OCI-LY3 (cell line): Measurements from ENCODE around the gene MYO5B.

Experiments
- H2AFZ ChIP-seq: fragments of 200-600, 300-600 bp; shearing (Covaris generic); 2 replicates; pipeline ENCODE4 v1.6.0; 2014; ENCODE audit warnings: antibody characterized with exemption, low read depth, low read length
- H3K27ac ChIP-seq: fragments of 200-600, 300-600 bp; sonication (generic); 2 replicates; pipeline ENCODE4 v1.5.1; 2014; ENCODE audit warnings: mild to moderate bottlenecking, low read length, moderate library complexity, mixed read lengths
- H3K27me3 ChIP-seq: fragments of 200-600, 300-600 bp; sonication (generic); 2 replicates; pipeline ENCODE4 v1.6.1; 2014; ENCODE audit warnings: low read depth, low read length, mixed read lengths
- H3K36me3 ChIP-seq: fragments of 200-600, 300-600 bp; sonication (generic); replicated peaks from 2 replicates; pipeline ENCODE3; 2014; ENCODE audit warnings: low read depth, low read length, mixed read lengths
- H3K4me1 ChIP-seq: fragments of 300-600, 200-600 bp; sonication (generic); 2 replicates; pipeline ENCODE4 v1.6.1; 2014; ENCODE audit warnings: low read length, mixed read lengths
- H3K4me2 ChIP-seq: fragments of 200-600, 300-600 bp; sonication (generic); 2 replicates; pipeline ENCODE4 v1.6.1; 2014; ENCODE audit warnings: low read length, mixed read lengths
- H3K4me3 ChIP-seq: fragments of 300-600, 200-600 bp; sonication (generic); 2 replicates; pipeline ENCODE4 v1.5.1; 2014; ENCODE audit warnings: antibody characterized with exemption, mild to moderate bottlenecking, low read length, moderate library complexity
- H3K79me2 ChIP-seq: fragments of 300-600, 200-600 bp; shearing (Covaris generic); 2 replicates; pipeline ENCODE4 v1.6.1; 2014; ENCODE audit warnings: mild to moderate bottlenecking, low read length, mixed read lengths
- H3K9ac ChIP-seq: fragments of 300-600, 200-600 bp; shearing (Covaris generic); 2 replicates; pipeline ENCODE4 v1.6.0; 2014; ENCODE audit warnings: mild to moderate bottlenecking, low read length, moderate library complexity
- H3K9me3 ChIP-seq: fragments of 200-600, 300-600 bp; shearing (Covaris generic); 2 replicates; pipeline ENCODE4 v1.6.1; 2014; ENCODE audit warnings: low read length, mixed read lengths; ENCODE audit not compliant: insufficient read depth
- H4K20me1 ChIP-seq: fragments of 200-600, 300-600 bp; sonication (generic); 2 replicates; pipeline ENCODE4 v1.6.1; 2016; ENCODE audit warnings: low read length, mixed read lengths; ENCODE audit not compliant: insufficient read depth
- EZH2phosphoT487 ChIP-seq: fragments of 200-600 bp; shearing (Covaris generic); IDR thresholded peaks from 2 replicates; pipeline ENCODE4 v1.6.1; 2018; ENCODE audit warnings: antibody characterized with exemption, mixed run types, low read depth
- TF ChIP-seq, protein P1 (sequence below): fragments of 200-600, 300-600 bp; sonication (generic); IDR thresholded peaks from 2 replicates; pipeline ENCODE4 v1.5.1; 2014; ENCODE audit warnings: antibody characterized with exemption, low read length, low read depth

MYO5B gene

GRCh38 chr18:49904871-49905555 is 289.9 kb downstream of the MYO5B start:
- no peak overlapping the region for H3K4me3 ChIP-seq
- H3K36me3 ChIP-seq, result no peaks in the 10 kb centered on the region
- no peaks in the 10 kb centered on the region for H3K79me2 ChIP-seq
- no peaks in the 10 kb centered on the region for H3K9me3 ChIP-seq
- peaks cover 71% of the 10 kb centered on the region for H3K27me3 ChIP-seq
- H3K4me1 ChIP-seq, result no peaks in the 10 kb centered on the region
- TF ChIP-seq EZH2phosphoT487, result no peak
- 0 out of 2 replicates have a peak, but pooled peaks cover 3% of the 10 kb centered on the region for H4K20me1 ChIP-seq
- H2AFZ ChIP-seq, result no peak overlapping the region
- H3K9ac ChIP-seq, result no peak overlapping the region
- H3K27ac ChIP-seq, result no peak overlapping the region
- H3K4me2 ChIP-seq, result no peak overlapping the region

DNA sequence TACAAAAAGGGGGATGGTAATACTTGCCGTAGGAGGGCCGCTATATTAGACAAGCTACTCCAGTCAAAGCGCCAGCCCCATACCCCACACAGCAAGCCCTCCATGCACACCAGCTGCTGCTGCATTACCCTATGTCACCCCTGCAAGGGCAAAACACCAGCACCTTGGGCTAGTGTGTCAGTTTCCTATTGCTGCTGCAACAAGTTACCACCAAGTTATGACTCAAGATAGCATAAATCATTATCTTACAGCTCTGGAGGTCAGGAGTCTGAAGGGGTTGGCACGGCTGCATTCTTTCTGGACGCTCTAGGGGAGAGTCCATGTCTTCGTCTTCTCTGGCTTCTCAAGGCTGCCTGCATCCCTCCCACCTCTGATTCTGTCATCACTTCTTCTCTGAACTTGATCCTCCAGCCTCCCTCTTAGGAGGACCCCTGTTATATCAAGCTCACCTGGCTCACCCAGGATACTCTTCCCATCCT is 293.0 kb downstream of the MYO5B start:
- Histone ChIP-seq H3K4me3 (no peak overlapping the region), H3K9ac (no peak overlapping the region), H3K4me2 (no peak overlapping the region), H4K20me1 (peaks cover 14% of the 10 kb centered on the region; the same call in 1 of the 2 replicates), H3K4me1 (no peaks in the 10 kb centered on the region), H2AFZ (no peak overlapping the region), H3K9me3 (no peaks in the 10 kb centered on the region), H3K27ac (no peak overlapping the region), H3K79me2 (no peaks in the 10 kb centered on the region), H3K27me3 (peaks cover 51% of the 10 kb centered on the region), H3K36me3 (no peaks in the 10 kb centered on the region)
- no peak for TF ChIP-seq EZH2phosphoT487
- TF ChIP-seq, protein P1, sequence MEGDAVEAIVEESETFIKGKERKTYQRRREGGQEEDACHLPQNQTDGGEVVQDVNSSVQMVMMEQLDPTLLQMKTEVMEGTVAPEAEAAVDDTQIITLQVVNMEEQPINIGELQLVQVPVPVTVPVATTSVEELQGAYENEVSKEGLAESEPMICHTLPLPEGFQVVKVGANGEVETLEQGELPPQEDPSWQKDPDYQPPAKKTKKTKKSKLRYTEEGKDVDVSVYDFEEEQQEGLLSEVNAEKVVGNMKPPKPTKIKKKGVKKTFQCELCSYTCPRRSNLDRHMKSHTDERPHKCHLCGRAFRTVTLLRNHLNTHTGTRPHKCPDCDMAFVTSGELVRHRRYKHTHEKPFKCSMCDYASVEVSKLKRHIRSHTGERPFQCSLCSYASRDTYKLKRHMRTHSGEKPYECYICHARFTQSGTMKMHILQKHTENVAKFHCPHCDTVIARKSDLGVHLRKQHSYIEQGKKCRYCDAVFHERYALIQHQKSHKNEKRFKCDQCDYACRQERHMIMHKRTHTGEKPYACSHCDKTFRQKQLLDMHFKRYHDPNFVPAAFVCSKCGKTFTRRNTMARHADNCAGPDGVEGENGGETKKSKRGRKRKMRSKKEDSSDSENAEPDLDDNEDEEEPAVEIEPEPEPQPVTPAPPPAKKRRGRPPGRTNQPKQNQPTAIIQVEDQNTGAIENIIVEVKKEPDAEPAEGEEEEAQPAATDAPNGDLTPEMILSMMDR, result no peak

DNA sequence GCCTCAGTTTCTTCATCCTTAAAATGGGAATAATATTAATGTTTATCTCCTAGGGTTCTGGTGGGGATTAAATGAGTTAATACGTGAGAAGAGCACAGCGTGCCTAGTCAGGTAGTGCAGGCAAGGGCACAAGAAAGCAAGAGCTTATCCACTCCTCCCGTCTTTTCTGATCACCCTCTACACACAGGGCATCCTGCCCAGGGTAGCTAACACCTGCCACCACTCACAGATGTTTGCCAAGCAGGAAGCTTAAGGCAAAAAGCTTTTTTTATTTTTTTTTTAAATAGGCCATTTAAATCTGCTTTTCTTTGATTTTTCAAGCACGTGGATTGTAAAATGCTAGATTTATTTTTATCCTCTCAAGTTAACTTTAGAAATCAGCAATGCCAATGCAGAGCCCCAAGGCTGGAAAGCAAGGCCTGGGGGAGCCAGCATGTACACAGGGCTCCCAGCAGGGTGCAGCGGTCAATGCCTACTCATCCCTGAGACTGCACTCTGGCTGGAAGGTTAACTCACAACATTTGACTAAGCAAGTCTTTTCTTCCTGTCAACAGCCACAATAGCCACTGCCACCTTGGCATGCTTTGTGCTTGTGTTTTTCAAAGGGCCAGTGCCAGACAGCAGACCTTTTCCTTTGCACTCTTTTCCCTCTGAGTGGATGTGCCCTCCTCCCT is 295.2 kb downstream of the MYO5B start:
- Histone ChIP-seq H3K4me2 (no peak overlapping the region), H3K79me2 (no peaks in the 10 kb centered on the region), H3K9ac (no peak overlapping the region), H3K27me3 (peaks cover 48% of the 10 kb centered on the region), H3K4me3 (no peak overlapping the region), H4K20me1 (peaks cover 19% of the 10 kb centered on the region; the same call in 1 of the 2 replicates), H3K27ac (no peak overlapping the region), H3K36me3 (no peaks in the 10 kb centered on the region), H3K4me1 (no peaks in the 10 kb centered on the region), H2AFZ (no peak overlapping the region), H3K9me3 (no peaks in the 10 kb centered on the region)
- no peak for TF ChIP-seq EZH2phosphoT487
- TF ChIP-seq, protein P1, result no peak

GRCh38 chr18:49898421-49898820 is 296.5 kb downstream of the MYO5B start:
- Histone ChIP-seq H3K79me2 (no peaks in the 10 kb centered on the region), H3K4me1 (no peaks in the 10 kb centered on the region), H3K9ac (no peak overlapping the region), H3K27ac (no peak overlapping the region), H2AFZ (no peak overlapping the region), H3K4me3 (no peak overlapping the region), H3K27me3 (peaks cover 49% of the 10 kb centered on the region), H3K36me3 (no peaks in the 10 kb centered on the region), H3K4me2 (no peak overlapping the region), H4K20me1 (peaks cover 23% of the 10 kb centered on the region), H3K9me3 (no peaks in the 10 kb centered on the region)
- TF ChIP-seq EZH2phosphoT487, result no peak
- TF ChIP-seq, protein P1, result no peak
